GM12878 (cell line): ENCODE data around the gene VGLL2. TPM values are rescaled to one million over a fixed set of nuclear protein-coding genes. Genes with fewer than 3 reads are reported as not detected.

Experiments
- ATAC-seq: fragments of 200-7000 bp; cut with Tn5 transposase; 3 replicates; pipeline ENCODE4 v1.9.1; 2020; ENCODE audit warnings: mild to moderate bottlenecking, moderate library complexity
- BruUV-seq: library from RNA; stranded (reverse); fragments of 400-500 nt; replicated peaks from 2 replicates; lab custom pipeline; 2021; lab: Mats Ljungman, UMichigan
- CTCF ChIA-PET: fragments of 300-600 bp; sonication (Branson Sonifier 250); formaldehyde crosslinking; extraction: SDS; loops from one replicate; lab custom pipeline; 2021; ENCODE audit warnings: inconsistent platforms; lab: Yijun Ruan, JAX
- POLR2A ChIA-PET: fragments of 350-600 bp; formaldehyde crosslinking; extraction: SDS; loops from one replicate; lab custom pipeline; 2021; ENCODE audit warnings: inconsistent platforms; lab: Charles Lee
- RAD21 ChIA-PET: fragments of 300-600 bp; sonication (Branson Sonifier 250); formaldehyde crosslinking; loops from one replicate; lab custom pipeline; 2023; ENCODE audit warnings: antibody characterized with exemption; ENCODE audit not compliant: unreplicated experiment; lab: Charles Lee
- SMC1A ChIA-PET: fragments of 300-600 bp; sonication (Branson Sonifier 250); formaldehyde crosslinking; loops from one replicate; lab custom pipeline; 2023; ENCODE audit not compliant: unreplicated experiment, uncharacterized antibody; lab: Charles Lee
- DNase-seq: peaks from one replicate; pipeline ENCODE4 v3.0.0-alpha.2; 2011; ENCODE audit warnings: low read depth, low spot score
- FAIRE-seq: peaks from 3 replicates; lab custom pipeline; 2011; peaks lifted over from hg19 to GRCh38; lab: Jason Lieb, UNC
- H2AFZ ChIP-seq: 2 replicates; pipeline ENCODE4 v1.6.0; 2011; ENCODE audit warnings: low read depth, low read length, control low read depth; ENCODE audit not compliant: control insufficient read depth
- H3K27ac ChIP-seq: 2 replicates; pipeline ENCODE4 v1.5.1; 2011; ENCODE audit warnings: control low read depth; ENCODE audit not compliant: control insufficient read depth, insufficient read depth
- H3K27me3 ChIP-seq, 2 experiments: replicated peaks in 1 of 2; 2 replicates each; pipeline versions ENCODE4 v1.6.0 to v1.6.1; 2011; ENCODE audit warnings: low read length in 1 of 2; ENCODE audit not compliant: control insufficient read depth in 2 of 2, insufficient read depth in 2 of 2
- H3K36me3 ChIP-seq, 2 experiments: 2 replicates each; pipeline ENCODE4 v1.5.1; 2011; ENCODE audit warnings: low read length in 1 of 2; ENCODE audit not compliant: control insufficient read depth in 2 of 2, insufficient read depth in 2 of 2
- H3K4me1 ChIP-seq: 2 replicates; pipeline ENCODE4 v1.6.1; 2011; ENCODE audit warnings: mild to moderate bottlenecking, low read length, moderate library complexity, mixed read lengths; ENCODE audit not compliant: control insufficient read depth, insufficient read depth
- H3K4me2 ChIP-seq: 2 replicates; pipeline ENCODE4 v1.6.0; 2011; ENCODE audit warnings: control low read depth; ENCODE audit not compliant: control insufficient read depth, insufficient read depth
- H3K4me3 ChIP-seq: fragments of 200-600 bp; sonication (generic); 2 replicates; pipeline ENCODE4 v1.5.1; 2016
- H3K79me2 ChIP-seq: 2 replicates; pipeline ENCODE4 v1.6.0; 2011; ENCODE audit warnings: low read length; ENCODE audit not compliant: control insufficient read depth, insufficient read depth
- H3K9ac ChIP-seq: 2 replicates; pipeline ENCODE4 v1.8.0; 2011; ENCODE audit warnings: low read length, control low read depth, mixed read lengths; ENCODE audit not compliant: control insufficient read depth, insufficient read depth
- H3K9me3 ChIP-seq: replicated peaks from 3 replicates; pipeline ENCODE4 v1.5.1; 2011; ENCODE audit warnings: mild to moderate bottlenecking, low read length; ENCODE audit not compliant: control insufficient read depth, insufficient read depth
- H4K20me1 ChIP-seq: 2 replicates; pipeline ENCODE4 v1.6.0; 2011; ENCODE audit not compliant: control insufficient read depth, insufficient read depth
- E2F8 ChIP-seq: fragments of 450-650 bp; IDR thresholded peaks from 2 replicates; pipeline ENCODE4 v1.6.1; 2018; ENCODE audit warnings: mild to moderate bottlenecking, low read depth, moderate library complexity; ENCODE audit not compliant: partially characterized antibody
- JUND ChIP-seq: IDR thresholded peaks from 2 replicates; pipeline ENCODE4 v1.6.1; 2012; ENCODE audit warnings: low read depth, mild to moderate bottlenecking, low read length, improper control_type of control experiment, moderate library complexity
- NKRF ChIP-seq: fragments of 450-650 bp; conservative IDR thresholded peaks from 2 replicates; pipeline ENCODE4 v1.6.1; 2017; ENCODE audit warnings: mild to moderate bottlenecking, moderate library complexity
- PAX8 ChIP-seq: fragments of 450-650 bp; IDR thresholded peaks from 2 replicates; pipeline ENCODE4 v1.6.1; 2017; ENCODE audit warnings: mild to moderate bottlenecking, moderate library complexity
- PBX3 ChIP-seq: IDR thresholded peaks from 2 replicates; pipeline ENCODE4 v1.6.1; 2011; ENCODE audit warnings: mild to moderate bottlenecking, low read depth, low read length, moderate library complexity; ENCODE audit not compliant: insufficient replicate concordance
- RAD21 ChIP-seq: IDR thresholded peaks from 2 replicates; pipeline ENCODE4 v1.6.1; 2011; ENCODE audit warnings: mild to moderate bottlenecking, low read depth, low read length, moderate library complexity; ENCODE audit not compliant: insufficient read depth
- RAD51 ChIP-seq: fragments of 450-650 bp; IDR thresholded peaks from 2 replicates; pipeline ENCODE4 v1.6.1; 2016; ENCODE audit warnings: moderate library complexity, mild to moderate bottlenecking, inconsistent platforms
- SREBF1 ChIP-seq: IDR thresholded peaks from 2 replicates; pipeline ENCODE4 v1.6.1; 2012; ENCODE audit warnings: mild to moderate bottlenecking, low read length
- YY1 ChIP-seq: IDR thresholded peaks from 2 replicates; pipeline ENCODE4 v1.6.1; 2011; ENCODE audit warnings: low read depth, mild to moderate bottlenecking, low read length
- WGBS: methylation state at CpG from one replicate; pipeline ENCODE4 v1.1.6; 2016; ENCODE audit warnings: low lambda C conversion rate; ENCODE audit not compliant: insufficient replicate concordance, insufficient coverage; ENCODE audit errors: missing lambda C conversion rate; 5-methylcytosine and 5-hydroxymethylcytosine counted together
- in situ Hi-C: fragments of 300-500 bp; cut with MboI; formaldehyde crosslinking; loops from 9 replicates; pipeline ENCODE4 v1.14.3; 2018; ENCODE audit warnings: mixed read lengths
- intact Hi-C: fragments of 100-400 bp; cut with micrococcal nuclease; formaldehyde crosslinking; loops from one replicate; pipeline ENCODE4 v1.14.2; 2022; ENCODE audit not compliant: unreplicated experiment
- polyA plus RNA-seq, 11 experiments: library from polyadenylated mRNA; depleted of rRNA in 4 of 11; unstranded in 6 of 11; stranded (reverse) in 5 of 11; fragments of >200 nt; fragmentation: Nextera tagmentation in 4 of 11; fragmentation: Illumina TruSeq in 1 of 11; extraction: Ambion mirVana in 4 of 11; extraction: Trizol in 1 of 11; gene quantifications; 1 replicate in 1 of 11; 2 replicates in 10 of 11; pipeline versions ENCODE4 v1.2.1 to v1.2.3, GENCODE V29; 2011 to 2016; ENCODE audit warnings: inconsistent platforms in 2 of 11, missing spikeins in 2 of 11, low read depth in 1 of 11
- total RNA-seq, 4 experiments: library from RNA; depleted of rRNA in 3 of 4; stranded (reverse); fragments of >200 nt in 3 of 4; fragmentation: Illumina TruSeq in 1 of 4; extraction: Trizol in 1 of 4; gene quantifications; 2 replicates each; pipeline versions ENCODE4 v1.2.1 to v1.2.3, GENCODE V29; 2013 to 2021
- TF ChIP-seq, protein P1 (sequence below): fragments of 450-650 bp; IDR thresholded peaks from 2 replicates; pipeline ENCODE4 v1.6.1; 2014; ENCODE audit warnings: mild to moderate bottlenecking

The VGLL2 gene
- total and polyA plus RNA-seq, 10 of the 15 experiments (the other 5 are each of a cell fraction or from before 2014, with no cell fraction given), result not detected

GRCh38 chr6:117233145-117233544, 32.2 kb upstream of the VGLL2 start:
- H3K36me3 ChIP-seq, result no peaks in the 10 kb centered on the region
- no peak for TF ChIP-seq NKRF
- TF ChIP-seq YY1, result no peak
- TF ChIP-seq RAD21, result no peak
- TF ChIP-seq PBX3, result no peak
- TF ChIP-seq, protein P1, sequence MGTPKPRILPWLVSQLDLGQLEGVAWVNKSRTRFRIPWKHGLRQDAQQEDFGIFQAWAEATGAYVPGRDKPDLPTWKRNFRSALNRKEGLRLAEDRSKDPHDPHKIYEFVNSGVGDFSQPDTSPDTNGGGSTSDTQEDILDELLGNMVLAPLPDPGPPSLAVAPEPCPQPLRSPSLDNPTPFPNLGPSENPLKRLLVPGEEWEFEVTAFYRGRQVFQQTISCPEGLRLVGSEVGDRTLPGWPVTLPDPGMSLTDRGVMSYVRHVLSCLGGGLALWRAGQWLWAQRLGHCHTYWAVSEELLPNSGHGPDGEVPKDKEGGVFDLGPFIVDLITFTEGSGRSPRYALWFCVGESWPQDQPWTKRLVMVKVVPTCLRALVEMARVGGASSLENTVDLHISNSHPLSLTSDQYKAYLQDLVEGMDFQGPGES, result no peak
- TF ChIP-seq PAX8, result no peak
- no peak for TF ChIP-seq JUND
- no peak for TF ChIP-seq E2F8
- no peak for TF ChIP-seq RAD51
- TF ChIP-seq SREBF1, result no peak
- H3K79me2 ChIP-seq, result no peaks in the 10 kb centered on the region
- SMC1A ChIA-PET, result no interaction called here
- no peak overlapping the region for H3K9ac ChIP-seq
- RAD21 ChIA-PET, result no interaction called here
- FAIRE-seq, result no peak
- no TSS peak for BruUV-seq
- no peak overlapping the region for H3K4me3 ChIP-seq
- in situ Hi-C loops, result no loop called here
- intact Hi-C loops, result no loop called here
- 33% methylated on average over 3 of the region's 3 CpGs for WGBS
- no peak overlapping the region for H2AFZ ChIP-seq
- H3K27ac ChIP-seq, result no peak overlapping the region
- H3K27me3 ChIP-seq, result no peaks in the 10 kb centered on the region; a peak in 1 of 4 replicates
- no peak overlapping the region for H3K4me2 ChIP-seq
- POLR2A ChIA-PET, result no interaction called here
- H3K9me3 ChIP-seq, result no peaks in the 10 kb centered on the region
- CTCF ChIA-PET, result interaction anchor here (0.6 kb wide), 1 partner anchor 23 kb away, joined by 3 read pairs; no protein-coding TSS in a partner anchor
- ATAC-seq, result no peak
- H3K4me1 ChIP-seq, result no peaks in the 10 kb centered on the region
- H4K20me1 ChIP-seq, result no peaks in the 10 kb centered on the region
- no peak for DNase-seq
